Testis (tissue), 2 donors: Measurements from ENCODE around the gene MEF2B.

Source experiments
- CTCF ChIP-seq, 3 experiments: fragments of 450-650 bp in 2 of 3; fragments of 200-600 bp in 1 of 3; sonication (generic) in 1 of 3; IDR thresholded peaks; one replicate each; pipeline ENCODE4 v1.5.1; 2016 to 2019; ENCODE audit warnings: antibody characterized with exemption in 3 of 3, mild to moderate bottlenecking in 2 of 3, moderate library complexity in 1 of 3
- POLR2A ChIP-seq: fragments of 450-650 bp; IDR thresholded peaks from one replicate; pipeline ENCODE4 v1.6.1; 2017; ENCODE audit warnings: antibody characterized with exemption, mild to moderate bottlenecking, moderate library complexity

GRCh38 chr19:19096641-19097627 lies 73.1 kb downstream of the MEF2B start:
- no peak for TF ChIP-seq POLR2A
- no peak for TF ChIP-seq CTCF (IDR thresholded peaks at IDR 0.05)
